GM19025 (cell line): ENCODE results near the gene HAVCR1.
"Not testable (repeated sequence)": the region's sequence is repeated elsewhere in the genome, so short reads cannot be mapped to it uniquely, and the experiment has no call there.

Experiments used
- ATAC-seq: cut with Tn5 transposase; IDR thresholded peaks from one replicate; pipeline ENCODE4 v1.9.1; 2021; ENCODE audit warnings: mild to moderate bottlenecking, low read depth, moderate library complexity; ENCODE audit not compliant: unreplicated experiment

HAVCR1 gene

GRCh38 chr5:157051604-157052245 lies 7.2 kb downstream of the HAVCR1 start:
- ATAC-seq, result no peak

- ATAC-seq, result no peak
Observed at GRCh38 chr5:157050050-157050449, 8.9 kb downstream of the HAVCR1 start.

- no peak for ATAC-seq
Observed at GRCh38 chr5:157049605-157050004, 9.3 kb downstream of the HAVCR1 start.

- peak; percentile 76 for ATAC-seq
Observed at GRCh38 chr5:157047898-157048297, 11.0 kb downstream of the HAVCR1 start.

GRCh38 chr5:157047016-157047415 lies 11.9 kb downstream of the HAVCR1 start:
- ATAC-seq, result not testable (repeated sequence)

GRCh38 chr5:157046041-157046440 lies 12.9 kb downstream of the HAVCR1 start:
- no peak for ATAC-seq

- no peak for ATAC-seq
Observed at GRCh38 chr5:157045601-157046000, 13.3 kb downstream of the HAVCR1 start.

- ATAC-seq, result no peak
Observed at GRCh38 chr5:157038568-157039187, 20.2 kb downstream of the HAVCR1 start.

- not testable (repeated sequence) for ATAC-seq
Observed at GRCh38 chr5:157034106-157035072, 24.5 kb downstream of the HAVCR1 start.

GRCh38 chr5:157033071-157033583 lies 25.8 kb downstream of the HAVCR1 start:
- no peak for ATAC-seq

- ATAC-seq, result no peak
Observed at GRCh38 chr5:157030692-157031091, 28.2 kb downstream of the HAVCR1 start.

GRCh38 chr5:157029457-157029856 lies 29.5 kb downstream of the HAVCR1 start:
- ATAC-seq, result no peak

- ATAC-seq, result peak; percentile 74
Observed at GRCh38 chr5:157027663-157028062, 31.3 kb downstream of the HAVCR1 start.

- ATAC-seq, result no peak
Observed at GRCh38 chr5:157026789-157027424, 32.0 kb downstream of the HAVCR1 start.

GRCh38 chr5:157025093-157025698 lies 33.7 kb downstream of the HAVCR1 start:
- ATAC-seq, result peak; percentile 60

GRCh38 chr5:157024208-157024959 lies 34.5 kb downstream of the HAVCR1 start:
- no peak for ATAC-seq

GRCh38 chr5:157022024-157022423 lies 36.9 kb downstream of the HAVCR1 start:
- no peak for ATAC-seq

GRCh38 chr5:157020511-157021222 lies 38.2 kb downstream of the HAVCR1 start:
- ATAC-seq, result no peak

- ATAC-seq, result no peak
Observed at GRCh38 chr5:157020002-157020401, 38.9 kb downstream of the HAVCR1 start.
